SIG-M5 treated with dmso at 0.1 percent for 504 hours (cell line): Measurements from ENCODE around the gene KRT9.
"Not testable (repeated sequence)": the region's sequence is repeated elsewhere in the genome, so short reads cannot be mapped to it uniquely, and the experiment has no call there.

Experiments
- DNase-seq: peaks from one replicate; lab custom pipeline; 2025; ENCODE audit not compliant: unreplicated experiment; lab: John Stamatoyannopoulos, UW

The KRT9 gene

DNA sequence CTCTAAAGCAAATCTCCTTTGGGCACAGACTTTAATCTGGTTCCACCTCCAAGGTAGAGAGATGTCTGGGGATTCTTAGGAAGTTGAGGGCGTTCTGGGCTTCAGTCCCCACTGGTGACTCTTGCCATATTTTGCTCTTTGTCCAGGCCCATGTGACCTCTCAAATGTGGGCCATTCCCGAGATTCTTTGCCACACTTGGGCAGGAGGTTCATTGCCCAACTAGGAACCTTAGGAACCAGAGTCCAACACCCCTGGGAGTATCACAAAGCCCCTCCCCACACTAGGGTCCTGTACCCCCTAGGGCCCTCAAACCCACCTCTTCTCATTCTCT lies 8.4 kb upstream of the KRT9 start:
- DNase-seq: no peak

DNA sequence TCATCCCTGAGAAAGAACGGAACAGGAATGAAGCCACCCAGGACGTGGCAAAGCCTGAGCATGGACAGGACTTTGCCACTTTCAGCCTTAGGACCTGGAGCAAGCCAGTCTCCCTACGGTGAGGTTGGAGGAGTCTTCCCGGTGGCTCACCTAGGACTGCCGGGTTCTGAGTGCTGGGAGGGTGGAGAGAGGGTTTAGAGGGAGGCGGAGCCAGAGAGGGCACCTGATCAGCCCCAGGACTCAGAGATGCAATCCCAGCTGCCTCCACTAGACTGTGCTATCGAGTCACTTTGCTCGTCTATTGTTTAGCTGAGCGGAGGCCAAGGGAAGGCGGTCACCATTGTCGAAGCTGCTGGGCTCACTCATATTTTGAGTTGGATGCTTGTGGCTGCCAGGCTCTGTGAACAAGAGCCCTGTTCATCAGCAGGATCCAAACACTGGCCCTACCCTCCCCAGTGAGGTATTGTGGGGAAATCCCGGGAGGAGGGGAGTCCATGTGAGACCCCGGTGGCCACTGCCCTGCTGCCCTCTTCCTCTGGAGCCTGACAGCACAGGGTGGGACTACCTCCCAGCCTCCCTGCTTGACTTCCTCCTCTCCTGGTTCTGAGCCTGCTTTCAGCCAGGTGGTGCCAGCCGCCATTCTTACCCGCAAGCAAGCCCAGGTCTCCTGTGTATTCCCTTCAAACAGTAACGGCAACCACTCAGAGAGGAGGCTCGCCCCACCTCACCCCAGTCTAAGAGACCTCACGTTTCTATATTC lies 7.8 kb upstream of the KRT9 start:
- DNase-seq: peak; percentile 56

DNA sequence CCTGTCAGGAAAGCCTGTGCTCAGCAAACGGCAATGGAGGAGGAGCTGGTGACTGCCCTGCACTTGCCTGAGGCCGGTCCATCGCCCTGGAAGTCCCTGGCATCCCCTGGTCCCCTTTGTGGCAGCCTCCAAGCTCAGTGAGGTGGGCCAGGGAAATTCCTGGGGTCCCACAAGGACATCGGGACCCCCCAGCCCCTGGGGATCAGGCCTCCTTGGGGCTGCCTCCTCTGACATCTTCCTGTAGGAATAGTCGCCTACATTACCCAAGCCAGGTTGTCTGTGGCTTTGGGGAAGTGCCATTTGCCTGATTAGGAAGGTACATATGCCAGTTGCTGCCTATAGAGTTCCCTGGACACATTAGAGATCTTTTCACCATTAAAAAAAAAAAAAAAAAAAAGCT lies 7.1 kb upstream of the KRT9 start:
- no peak for DNase-seq

DNA sequence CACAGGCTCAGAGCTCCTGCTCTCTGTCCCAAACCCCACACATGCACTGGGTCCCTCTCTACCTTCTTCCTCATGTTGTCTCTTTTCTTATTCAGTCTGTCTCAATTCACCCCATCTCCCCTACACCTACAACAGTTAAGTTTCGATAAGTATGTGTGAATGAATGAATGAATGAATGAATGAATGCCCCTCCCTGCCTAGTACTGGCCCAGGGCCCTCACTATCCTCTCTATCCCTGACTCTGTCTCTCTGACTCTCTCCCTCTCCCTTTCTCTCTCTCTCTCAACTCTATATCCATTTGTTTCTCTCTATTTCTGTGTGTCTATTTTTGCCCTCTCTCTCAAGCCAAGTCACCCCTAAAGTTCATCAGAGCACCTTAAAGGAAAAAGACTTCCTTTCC lies 6.7 kb upstream of the KRT9 start:
- no peak for DNase-seq

DNA sequence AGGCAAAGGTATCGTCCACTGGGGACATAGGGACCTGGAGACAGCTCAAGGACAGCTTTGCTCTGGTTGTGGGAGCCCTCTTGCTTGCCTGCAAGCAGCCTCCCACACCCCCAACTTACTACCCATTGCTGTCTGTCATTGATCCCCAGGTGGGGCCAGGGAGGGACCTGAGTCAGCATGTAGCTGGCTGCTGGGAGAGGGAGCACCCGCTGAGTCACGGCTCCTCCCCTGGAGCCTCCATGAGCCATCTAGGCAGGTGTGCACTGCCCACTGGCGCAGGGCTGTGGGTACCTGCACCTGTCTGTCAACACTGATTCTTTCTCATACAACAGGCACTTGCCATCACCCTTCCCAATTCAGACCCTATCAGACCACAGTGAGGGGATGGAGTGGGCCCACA lies 4.9 kb upstream of the KRT9 start:
- DNase-seq: not testable (repeated sequence)

DNA sequence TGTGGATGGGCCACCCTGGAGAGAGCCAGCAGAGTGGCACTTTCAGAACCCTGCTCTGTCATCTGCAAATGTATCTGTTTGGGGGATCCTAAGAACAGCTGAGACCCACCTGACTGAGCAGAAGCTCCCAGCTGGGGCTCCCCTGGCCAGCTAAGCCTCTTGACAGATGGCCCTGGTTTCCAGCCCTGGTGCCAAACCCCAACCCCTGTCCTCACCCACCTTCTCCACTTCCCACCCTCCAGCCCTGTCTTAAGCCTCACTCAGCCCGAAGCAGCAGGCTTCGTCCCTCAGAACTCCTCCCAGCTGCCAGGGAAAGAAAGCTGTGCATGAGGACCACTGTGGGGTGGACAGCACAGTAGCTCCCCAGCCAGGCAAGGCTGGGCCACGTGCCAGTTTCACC lies 3.5 kb upstream of the KRT9 start:
- no peak for DNase-seq

DNA sequence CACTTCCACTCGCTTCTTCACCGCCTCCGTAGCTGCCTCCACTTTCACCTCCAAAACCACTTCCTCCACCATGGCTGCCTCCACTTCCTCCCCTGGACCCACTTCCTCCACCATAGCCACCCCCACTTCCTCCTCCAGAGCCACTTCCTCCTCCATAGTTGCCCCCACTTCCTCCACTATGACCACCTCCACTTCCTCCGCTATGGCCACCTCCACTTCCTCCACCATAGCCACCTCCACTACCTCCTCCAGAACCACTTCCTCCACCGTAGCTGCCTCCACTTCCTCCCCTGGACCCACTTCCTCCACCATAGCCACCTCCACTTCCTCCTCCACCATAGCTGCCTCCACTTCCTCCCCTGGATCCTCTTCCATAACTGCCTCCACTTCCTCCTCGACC lies 4.5 kb downstream of the KRT9 start:
- DNase-seq: no peak

DNA sequence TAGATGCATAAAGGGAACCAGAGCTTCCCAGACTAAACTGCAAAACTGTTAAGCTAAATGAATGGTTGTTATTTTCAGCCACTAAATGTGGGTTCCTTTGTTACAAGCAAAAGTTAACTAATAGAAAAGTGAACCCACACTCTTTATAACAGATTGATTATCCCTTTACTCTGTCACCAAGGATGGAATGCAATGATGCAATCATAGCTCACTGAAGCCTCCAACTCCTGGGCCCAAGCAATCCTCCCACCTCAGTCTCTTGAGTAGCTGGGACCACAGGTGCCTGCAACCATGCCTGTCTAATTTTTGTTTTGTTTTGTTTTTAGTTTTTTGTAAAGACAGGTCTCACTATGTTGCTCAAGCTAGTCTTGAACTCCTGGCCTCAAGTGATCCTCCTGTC lies 6.5 kb downstream of the KRT9 start:
- DNase-seq: no peak

DNA sequence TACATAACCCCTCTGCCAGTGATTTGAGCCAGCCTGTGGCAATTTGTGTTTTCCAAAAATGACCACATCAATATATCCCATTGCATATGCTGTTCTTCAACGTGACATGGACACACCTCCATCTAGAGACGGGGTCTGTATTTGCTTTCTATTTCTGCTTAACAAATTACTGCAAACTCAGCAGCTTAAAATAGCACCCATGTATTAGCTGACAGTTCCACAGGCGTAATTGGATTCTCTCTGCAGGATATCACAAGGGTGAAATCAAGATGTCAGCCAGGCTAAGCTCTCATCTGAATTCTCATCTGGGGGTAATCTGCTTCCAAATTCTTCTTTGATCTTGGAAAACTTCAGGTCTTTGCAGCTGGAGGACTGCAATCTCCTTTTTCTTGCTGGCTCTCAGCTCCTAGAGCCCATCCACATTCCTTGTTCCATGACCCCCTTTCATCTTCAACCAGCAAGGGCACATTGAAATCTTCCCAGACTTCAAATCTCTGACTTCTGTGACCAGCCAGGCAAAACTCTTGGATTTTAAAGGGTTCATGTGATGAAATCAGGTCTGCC lies 8.2 kb downstream of the KRT9 start:
- DNase-seq: no peak

DNA sequence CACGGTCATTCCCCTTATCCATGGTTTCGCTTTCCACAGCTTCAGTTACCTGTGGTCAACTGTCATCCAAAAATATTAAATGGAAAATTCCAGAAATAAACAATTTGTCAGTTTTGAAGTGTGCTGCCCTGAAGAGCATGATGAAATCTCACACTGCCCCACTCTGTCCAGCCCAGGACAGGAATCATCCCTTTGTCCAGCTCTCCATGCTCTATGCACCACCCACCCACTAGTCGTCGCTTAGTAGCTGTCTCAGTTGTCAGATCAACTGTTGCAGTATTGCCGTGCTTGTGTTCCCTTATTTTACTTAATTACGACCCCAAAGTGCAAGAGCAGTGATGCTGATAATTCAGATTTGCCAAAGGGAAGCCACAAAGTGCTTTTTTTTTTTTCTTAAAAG lies 10.3 kb downstream of the KRT9 start:
- DNase-seq: no peak

DNA sequence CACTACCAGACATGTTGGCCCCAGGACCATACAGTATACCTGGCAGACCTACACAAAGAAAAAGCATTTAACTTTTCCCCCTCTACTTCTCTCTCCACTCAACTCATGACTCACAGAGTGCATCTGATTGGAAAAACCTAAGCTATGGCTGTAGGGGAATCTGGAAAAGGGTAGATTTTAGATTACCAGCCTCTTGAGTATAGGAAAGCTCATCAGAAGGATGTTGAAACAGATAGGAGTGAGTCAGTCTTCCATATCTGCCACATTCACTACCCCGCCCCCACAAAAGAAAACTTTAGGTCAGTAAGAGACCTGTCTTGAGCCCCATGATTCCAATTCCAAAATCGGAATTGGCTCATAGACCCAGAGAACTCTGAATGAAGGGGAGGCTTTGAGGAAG lies 12.3 kb downstream of the KRT9 start:
- no peak for DNase-seq

DNA sequence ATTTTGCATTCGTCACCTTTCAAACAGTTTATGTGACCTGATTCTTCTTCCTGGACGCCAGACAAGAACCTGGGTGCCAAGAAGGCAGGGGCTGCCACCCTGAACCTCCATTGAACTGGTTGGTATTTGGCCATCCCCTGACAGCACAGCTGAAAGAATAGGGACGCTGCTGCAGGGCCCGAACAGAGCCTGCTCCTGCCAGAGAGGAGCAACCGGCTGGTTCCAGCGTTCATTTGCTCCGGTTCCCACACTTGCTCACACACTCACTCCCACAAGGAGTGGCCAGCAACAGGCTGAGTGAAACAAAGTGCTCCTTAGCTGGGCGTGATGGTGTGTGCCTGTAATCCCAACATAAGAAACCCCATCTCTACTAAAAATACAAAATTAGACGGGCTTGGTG lies 14.9 kb downstream of the KRT9 start:
- DNase-seq: no peak

DNA sequence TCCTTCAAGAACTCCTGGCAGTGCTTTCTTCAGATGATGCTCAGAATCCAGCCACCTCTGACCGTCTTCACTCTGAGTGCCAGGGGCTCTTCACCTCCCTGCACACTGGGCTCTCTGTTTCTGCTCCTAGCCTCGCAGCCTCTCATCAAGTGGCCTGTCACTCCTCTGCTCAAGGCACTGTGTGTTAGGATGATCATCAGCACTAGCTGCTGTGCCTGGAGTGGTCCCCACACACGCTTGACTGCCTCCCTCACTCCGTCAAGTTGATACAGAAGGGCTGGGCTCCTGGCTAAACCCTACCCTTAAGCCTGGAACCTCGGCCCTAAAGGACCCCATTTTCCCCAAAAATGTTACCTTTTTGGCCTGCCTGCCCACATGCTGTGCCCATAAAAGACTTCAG lies 15.6 kb downstream of the KRT9 start:
- DNase-seq: no peak

DNA sequence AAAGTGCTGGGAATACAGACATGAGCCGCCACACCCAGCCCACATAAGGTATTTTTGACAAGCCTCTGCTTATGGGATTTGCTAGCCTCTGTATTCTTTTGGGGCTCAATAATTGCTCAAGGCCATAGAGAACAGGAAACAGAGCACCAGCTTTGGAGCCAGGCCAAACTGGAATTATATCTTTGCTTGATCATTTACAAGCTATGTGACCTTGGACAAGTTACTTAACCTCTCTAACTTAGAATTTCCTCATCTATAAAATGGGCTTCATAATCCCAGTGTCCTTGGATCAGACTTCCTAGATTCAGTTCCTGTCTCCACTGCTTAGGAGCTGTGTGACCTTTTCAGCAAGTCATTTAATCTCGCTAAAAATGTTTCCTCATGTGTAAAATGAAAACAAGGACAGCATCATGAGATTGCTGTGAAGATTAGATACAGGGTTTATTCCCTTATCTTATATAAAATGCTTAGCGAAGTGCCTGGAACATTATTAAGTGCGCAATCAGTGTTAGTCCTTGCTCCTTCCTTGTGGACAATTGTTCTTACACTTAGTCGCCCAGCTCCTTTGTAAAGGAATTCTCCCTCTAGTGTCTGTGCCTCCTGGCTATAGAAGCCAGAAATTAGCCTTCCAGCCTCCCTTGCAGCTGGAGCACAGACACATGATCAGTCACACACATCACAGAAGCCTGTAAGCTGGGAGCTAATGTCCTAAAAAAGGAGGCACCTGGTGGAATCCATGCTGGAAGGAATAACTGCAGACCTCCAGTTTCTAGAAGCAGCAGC lies 16.6 kb downstream of the KRT9 start:
- DNase-seq: no peak

DNA sequence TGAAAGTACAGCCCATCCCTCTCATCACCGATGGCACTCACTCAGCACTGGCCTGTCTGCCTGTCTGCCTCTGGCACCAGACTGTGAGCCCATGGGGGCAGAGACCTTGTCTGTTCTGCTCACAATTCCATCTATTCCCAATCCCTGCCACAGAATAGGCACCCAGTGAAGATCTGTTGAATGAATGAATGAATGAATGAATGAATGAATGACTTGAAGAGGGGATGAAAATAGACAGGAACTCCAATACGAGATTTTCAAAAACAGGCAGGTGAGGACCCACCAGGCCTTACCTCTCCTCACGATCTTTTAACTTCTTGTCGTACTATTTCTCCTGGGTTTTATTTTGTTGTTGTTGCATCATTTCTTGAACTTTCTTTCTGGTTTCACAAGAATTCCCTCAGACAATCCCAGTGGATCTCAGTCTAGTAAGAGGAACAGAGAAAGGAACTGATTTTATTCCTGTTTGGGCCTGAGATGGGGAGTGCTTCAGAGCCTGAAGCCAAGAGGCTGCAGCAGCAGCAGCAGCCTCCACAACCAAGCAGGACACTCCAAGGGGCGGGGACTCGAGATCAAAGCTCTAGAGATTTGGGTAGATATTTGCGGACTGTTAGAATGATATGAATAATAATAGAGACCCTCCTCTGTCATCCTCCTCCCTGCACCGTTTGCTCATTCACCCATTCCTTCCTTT lies 17.7 kb downstream of the KRT9 start:
- DNase-seq: no peak

DNA sequence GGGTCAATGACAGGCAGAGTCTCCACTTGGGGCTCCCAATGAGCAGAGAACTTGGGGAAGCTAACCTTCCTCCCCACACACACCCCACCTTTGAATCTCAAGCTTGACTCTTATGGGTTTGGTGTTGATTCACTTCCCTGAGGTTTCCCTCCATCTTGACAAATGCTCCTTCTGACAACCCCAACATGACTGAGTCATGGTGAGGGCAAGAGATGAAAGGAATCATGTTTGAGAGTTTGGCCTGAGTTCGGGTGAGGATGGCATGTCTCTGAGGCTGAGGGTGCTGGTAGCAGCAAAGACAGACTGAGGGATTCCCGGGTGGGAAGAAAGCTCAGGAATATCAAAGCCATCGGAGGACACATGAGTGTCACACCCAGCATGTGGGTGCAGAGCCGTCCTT lies 18.7 kb downstream of the KRT9 start:
- DNase-seq: no peak

DNA sequence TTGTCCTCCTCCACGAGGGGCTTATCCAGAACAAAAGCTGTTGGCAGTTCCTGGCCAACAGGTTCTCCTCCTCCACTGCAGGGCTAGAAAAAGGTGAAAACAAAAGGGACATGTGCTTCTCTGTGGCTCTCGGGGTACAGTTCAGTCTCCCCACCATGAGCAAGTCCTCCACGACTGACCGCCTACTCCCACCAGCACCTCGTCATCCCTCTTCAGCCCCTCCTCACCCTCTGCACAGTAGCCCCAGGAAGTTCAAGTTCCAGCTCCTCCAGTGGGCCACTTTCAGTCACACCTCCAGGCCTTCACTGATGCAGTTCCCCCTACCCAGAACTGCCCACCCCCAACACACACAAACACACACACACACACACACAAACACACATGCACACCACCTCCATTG lies 19.4 kb downstream of the KRT9 start:
- DNase-seq: no peak

DNA sequence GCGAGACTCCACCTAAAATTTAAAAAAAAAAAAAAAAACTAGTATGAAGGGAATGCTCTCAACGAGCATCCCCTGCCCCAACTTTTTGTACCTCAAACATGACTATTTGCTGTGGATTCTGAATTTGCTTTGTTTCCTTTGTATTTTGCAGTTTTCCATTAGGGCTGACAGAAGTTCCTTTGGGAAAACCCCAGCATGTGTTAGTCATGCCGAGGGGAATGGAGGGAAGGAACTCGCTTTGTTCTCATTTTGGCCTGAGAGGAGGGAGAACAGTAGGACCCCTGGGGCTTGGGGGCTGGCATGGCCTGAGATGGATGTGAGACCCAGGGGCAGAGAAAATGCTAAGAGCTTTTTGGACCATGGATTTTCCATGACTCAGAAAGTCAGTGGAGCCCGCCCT lies 20.5 kb downstream of the KRT9 start:
- DNase-seq: no peak

DNA sequence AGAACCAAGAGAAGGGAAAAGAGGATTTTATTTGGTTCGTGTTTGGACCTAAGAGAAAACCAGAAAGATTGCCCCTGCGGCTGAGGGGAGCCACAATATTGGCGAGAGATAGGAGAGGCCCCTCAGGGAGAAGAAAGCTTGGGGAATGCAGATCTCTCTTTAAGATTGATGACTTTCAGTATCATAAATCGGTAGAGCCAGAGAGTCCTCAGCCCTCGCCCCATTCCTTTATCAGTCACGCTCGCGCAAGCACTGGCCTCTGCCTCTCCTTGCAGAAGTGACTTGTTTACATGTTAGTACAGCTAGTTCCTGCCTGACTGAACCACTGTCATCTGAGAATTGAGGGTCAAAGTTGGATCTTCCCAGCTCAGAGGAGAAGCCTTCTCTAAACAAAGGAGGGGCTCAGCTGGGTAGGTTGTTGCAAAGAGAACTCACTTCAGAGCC lies 22.2 kb downstream of the KRT9 start:
- DNase-seq: no peak

DNA sequence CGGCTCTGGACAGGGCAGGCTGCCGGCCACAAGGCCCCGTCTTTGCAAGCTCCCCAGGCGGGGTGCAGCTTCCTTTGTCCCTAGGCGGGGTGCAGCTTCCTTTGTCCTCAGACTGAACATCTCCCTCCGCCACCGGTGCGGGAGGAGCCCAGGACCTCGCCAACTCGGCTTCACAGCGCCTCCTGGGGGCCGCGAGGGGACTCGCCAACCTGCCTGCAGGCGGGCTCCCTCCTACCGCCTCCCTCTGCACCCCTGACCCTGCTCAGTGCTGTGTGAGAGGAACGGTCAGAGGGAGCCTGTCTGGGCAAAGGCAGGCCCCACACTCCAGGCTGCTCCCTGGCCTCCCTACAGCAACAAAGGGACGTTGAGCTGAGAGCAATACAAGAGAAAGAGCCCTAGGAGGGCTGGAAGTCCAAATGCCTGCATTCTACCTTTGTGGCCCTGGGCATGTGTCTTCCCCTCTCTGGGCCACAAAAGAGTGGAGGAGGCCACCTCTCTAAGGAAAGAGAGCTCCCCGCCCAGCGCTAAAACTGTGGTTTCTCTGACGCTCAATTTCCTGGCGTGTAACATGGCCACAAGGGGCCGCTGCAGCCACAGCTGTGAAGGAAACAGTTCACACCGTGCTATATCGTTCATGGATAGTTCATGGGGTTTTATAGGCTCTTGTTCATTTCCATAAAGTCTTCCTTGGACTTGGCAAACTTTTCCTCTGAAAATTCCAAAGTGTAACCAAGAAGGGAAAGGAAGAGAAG lies 22.8 kb downstream of the KRT9 start:
- peak; percentile 59 for DNase-seq
